ENCODE data around the gene TTC34. TPM values are rescaled to one million over a fixed set of nuclear protein-coding genes. Genes with fewer than 3 reads are reported as not detected.

Gene TTC34
- total RNA-seq, 1 donor from 2014 or later = under 0.01 TPM

GRCh38 chr1:2586154-2587070 lies 215.1 kb downstream of the TTC34 start, which contains the start of gene PRXL2B:
Gene PRXL2B (plus strand): TSS chr1:2586777. CDS start chr1:2586886, 109 bp downstream.
- no peak for FAIRE-seq

More at GRCh38 chr1:2586154-2587070, 215.1 kb downstream of the TTC34 start, which contains the start of gene PRXL2B:
- peak; percentile 100 for DNase-seq (ENCODE audit: low spot score in 2 of 2)

Other genes with a start within 250 kb of the TTC34 start
- 2.4 TPM for gene TNFRSF14, start 245.3 kb downstream of the TTC34 start, total RNA-seq
- gene PRXL2B, start 214.9 kb downstream of the TTC34 start, total RNA-seq = 12.6 TPM
- 7.3 TPM for gene MMEL1, start 168.7 kb downstream of the TTC34 start, total RNA-seq
- not detected for gene ACTRT2, start 219.8 kb upstream of the TTC34 start, total RNA-seq